WI38 (cell line): Measurements from ENCODE around the gene THAP8.
"Not testable (repeated sequence)": the region's sequence is repeated elsewhere in the genome, so short reads cannot be mapped to it uniquely, and the experiment has no call there.

Experiments
- H3K4me3 ChIP-seq: 2 replicates; pipeline ENCODE4 v1.5.1; 2011; ENCODE audit warnings: low read depth, mild to moderate bottlenecking, control low read depth, low read length
- CTCF ChIP-seq: IDR thresholded peaks from 2 replicates; pipeline ENCODE4 v1.5.1; 2012; ENCODE audit warnings: low read depth, mild to moderate bottlenecking, control low read depth, low read length

The THAP8 gene

DNA sequence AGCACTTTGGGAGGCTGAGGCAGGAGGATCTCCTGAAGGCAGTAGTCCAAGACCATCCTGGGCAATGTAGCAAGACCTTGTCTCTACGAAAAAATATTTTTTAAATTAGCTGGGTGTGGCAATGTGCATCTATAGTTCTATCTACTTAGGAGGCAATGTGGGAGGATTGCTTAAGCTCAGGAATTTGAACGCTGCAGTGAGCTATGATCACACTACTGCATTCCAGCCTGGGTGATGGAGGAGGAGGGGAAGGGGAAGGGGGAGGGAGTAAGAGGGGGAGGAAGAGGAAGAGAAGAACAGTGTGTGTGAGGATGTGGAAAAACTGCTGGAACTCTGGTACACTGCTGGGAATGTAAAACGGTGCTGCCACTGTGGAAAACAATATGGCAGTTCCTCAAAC, 12.3 kb downstream of the THAP8 start:
- no peak overlapping the region for H3K4me3 ChIP-seq
- TF ChIP-seq CTCF: no peak

- not testable (repeated sequence) for H3K4me3 ChIP-seq
These were observed 13.0 kb downstream of the THAP8 start for GRCh38 chr19:36041092-36041491.

DNA sequence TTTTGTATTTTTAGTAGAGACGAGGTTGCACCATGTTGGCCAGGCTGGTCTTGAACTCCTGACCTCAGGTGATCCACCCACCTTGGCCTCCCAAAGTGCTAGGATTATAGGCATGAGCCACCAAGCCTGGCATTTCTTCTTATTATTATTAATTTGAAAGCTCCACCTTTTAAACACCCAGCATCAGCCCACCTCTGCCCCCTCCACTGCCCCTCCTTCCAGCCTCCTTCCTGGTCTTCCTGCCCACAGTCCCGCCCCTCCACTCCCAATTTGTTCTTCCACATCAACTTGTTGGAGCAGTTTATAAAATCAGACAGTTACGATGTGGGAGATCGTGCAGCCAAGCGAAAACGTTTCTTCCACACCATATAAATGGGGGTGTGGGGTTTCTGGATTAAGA, 13.6 kb downstream of the THAP8 start:
- no peak for TF ChIP-seq CTCF
- no peak overlapping the region for H3K4me3 ChIP-seq

DNA sequence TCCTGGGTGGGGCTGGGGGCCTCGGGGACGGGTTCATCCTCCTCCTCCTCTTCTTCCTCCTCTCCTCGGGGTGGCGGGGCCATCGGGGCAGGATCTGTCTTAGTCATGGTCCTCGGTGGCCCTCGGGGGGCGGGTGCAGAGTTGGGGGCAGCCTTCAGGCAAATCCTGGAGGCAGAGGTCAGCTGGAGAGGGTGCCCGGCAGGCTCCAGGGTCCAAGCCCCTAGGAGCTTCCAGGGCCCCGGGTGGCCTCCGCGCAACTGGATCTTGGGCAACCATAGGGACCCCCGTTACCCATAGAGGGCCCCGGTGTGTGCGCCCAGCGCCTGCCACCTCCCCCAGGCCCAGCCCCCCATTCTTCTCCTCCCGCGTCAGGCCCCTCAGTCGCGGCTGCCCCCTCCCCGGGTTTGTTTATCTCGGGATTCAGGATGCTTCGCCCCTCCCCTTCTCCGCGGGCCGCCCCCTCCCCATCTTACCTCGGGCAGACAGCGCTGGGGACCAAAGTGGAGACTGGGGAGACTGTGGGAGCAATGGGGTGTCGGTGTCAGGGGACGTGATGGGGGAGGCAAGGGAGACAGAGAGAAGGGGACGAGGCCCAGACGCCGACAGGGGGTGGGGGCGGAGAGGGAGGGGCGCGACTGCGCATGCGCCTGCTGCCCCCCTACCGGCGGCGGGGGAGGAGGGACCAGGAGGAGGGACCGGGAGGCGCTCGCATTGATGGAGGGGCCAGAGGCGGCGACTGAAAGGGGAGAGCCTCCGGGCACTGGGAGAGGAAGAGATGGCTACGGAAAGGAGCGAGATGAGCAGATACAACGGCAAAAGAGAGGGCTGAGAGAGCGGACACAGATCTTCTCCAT, 21.6 kb downstream of the THAP8 start, which contains the start of gene CLIP3:
Gene CLIP3, minus strand, starts transcription at position 623 of the 854 bp plus-strand sequence. Its CDS starts 516 bp downstream, at position 107.
- TF ChIP-seq CTCF: no peak
- peak within 1 kb of the TSS; percentile 83 for H3K4me3 ChIP-seq

GRCh38 chr19:36031308-36031707, 22.8 kb downstream of the THAP8 start:
- no peak overlapping the region for H3K4me3 ChIP-seq
- TF ChIP-seq CTCF: no peak

DNA sequence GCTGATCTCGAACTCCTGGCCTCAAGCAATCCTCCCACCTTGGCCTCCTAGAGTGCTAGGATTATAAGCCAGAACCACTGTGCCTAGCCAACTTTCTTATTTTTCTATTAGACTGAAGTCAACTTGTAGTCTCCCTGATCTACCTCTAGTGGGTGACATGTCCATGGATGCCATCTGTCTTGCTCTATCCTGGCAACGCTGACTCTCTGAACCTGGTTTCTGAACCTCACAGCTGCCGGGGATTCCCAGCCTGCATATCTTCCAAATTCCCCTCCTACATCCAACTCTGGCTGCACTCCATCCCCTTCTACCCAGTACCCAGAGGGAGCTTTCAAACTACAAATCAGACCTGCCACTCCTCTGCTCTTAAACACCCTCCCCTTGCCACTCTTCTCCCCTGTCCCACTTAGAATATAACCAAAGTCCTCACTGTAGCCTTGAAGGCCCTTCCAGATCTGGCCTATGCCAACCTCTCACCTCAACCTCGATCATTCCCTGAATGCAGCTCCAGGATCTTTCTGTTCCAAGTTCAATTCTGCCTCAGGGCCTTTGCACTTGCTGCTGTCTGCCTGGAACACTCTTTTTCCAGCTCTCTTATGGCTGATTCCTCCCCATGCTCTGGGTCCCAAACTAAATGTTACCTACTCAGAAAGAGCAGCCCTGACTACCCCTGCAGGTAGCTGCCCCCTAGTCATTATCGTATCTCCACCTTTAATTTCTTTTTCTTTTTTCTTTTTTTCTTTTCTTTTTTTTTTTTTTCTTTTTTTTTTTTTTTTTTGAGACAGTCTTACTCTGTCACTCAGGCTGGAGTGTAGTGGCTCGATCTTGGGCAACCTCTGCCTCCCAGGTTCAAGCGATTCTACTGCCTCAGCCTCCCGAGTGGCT, 23.6 kb downstream of the THAP8 start:
- peak; percentile 33 for TF ChIP-seq CTCF
- no peak overlapping the region for H3K4me3 ChIP-seq

- no peak for TF ChIP-seq CTCF
- H3K4me3 ChIP-seq: no peak overlapping the region
These were observed 25.6 kb downstream of the THAP8 start for GRCh38 chr19:36028313-36029041.
